SK-N-MC (cell line): Measurements from ENCODE around the gene SLC22A9.

ENCODE experiments used
- EZH2 ChIP-seq: fragments of 200-600 bp; sonication (generic); IDR thresholded peaks from one replicate; pipeline ENCODE4 v1.6.1; 2017; ENCODE audit warnings: antibody characterized with exemption
- FOXP2 ChIP-seq: optimal IDR thresholded peaks from 2 replicates; pipeline ENCODE3; 2011; ENCODE audit warnings: mild to moderate bottlenecking, moderate library complexity; ENCODE audit not compliant: insufficient read depth; ENCODE audit errors: extremely low read length, control extremely low read depth
- POLR2AphosphoS5 ChIP-seq: IDR thresholded peaks from 2 replicates; pipeline ENCODE4 v1.6.1; 2012; ENCODE audit warnings: mild to moderate bottlenecking, low read depth, low read length, borderline replicate concordance

- TF ChIP-seq EZH2 (no peak), POLR2AphosphoS5 (no peak), FOXP2 (no peak)
These were observed 7.3 kb upstream of the SLC22A9 start for GRCh38 chr11:63362196-63362793.
